MCF 10A (cell line): ENCODE measurements around the gene CREB3L2. TPM values are rescaled to one million over a fixed set of nuclear protein-coding genes. Genes with fewer than 3 reads are reported as not detected.

Experiments
- Bru-seq: library from RNA; stranded (reverse); fragments of 400-500 nt; gene quantifications from one replicate; lab custom pipeline; 2021; lab: Mats Ljungman, UMichigan
- BruChase-seq, 2 experiments: library from RNA; stranded (reverse); fragments of 400-500 nt; gene quantifications; one replicate each; lab custom pipeline; 2021; lab: Mats Ljungman, UMichigan
- BruUV-seq: library from RNA; stranded (reverse); fragments of 400-500 nt; replicated peaks from 2 replicates; lab custom pipeline; 2021; lab: Mats Ljungman, UMichigan
- CTCF ChIA-PET: fragments of 300-600 bp; sonication (Branson Sonifier 250); formaldehyde crosslinking; extraction: SDS; loops from one replicate; lab custom pipeline; 2021; ENCODE audit warnings: antibody characterized with exemption, inconsistent platforms; lab: Yijun Ruan, JAX
- POLR2A ChIA-PET: fragments of 300-600, 350-650 bp; sonication (Branson Sonifier 250); formaldehyde crosslinking; extraction: SDS; loops from one replicate; lab custom pipeline; 2020; ENCODE audit warnings: antibody characterized with exemption, inconsistent platforms; lab: Yijun Ruan, JAX
- DNase-seq: peaks from one replicate; pipeline ENCODE4 v3.0.0-alpha.2; 2018; ENCODE audit not compliant: unreplicated experiment
- H3K27ac Mint-ChIP-seq: one replicate; pipeline ENCODE4 v1.8.0; 2022; ENCODE audit warnings: mild to moderate bottlenecking, low read depth, mixed read lengths; ENCODE audit not compliant: unreplicated experiment
- H3K27me3 Mint-ChIP-seq: one replicate; pipeline ENCODE4 v1.8.0; 2022; ENCODE audit warnings: mixed read lengths; ENCODE audit not compliant: insufficient read depth, unreplicated experiment
- H3K36me3 Mint-ChIP-seq: one replicate; pipeline ENCODE4 v1.8.0; 2022; ENCODE audit warnings: mild to moderate bottlenecking, moderate library complexity, mixed read lengths; ENCODE audit not compliant: insufficient read depth, unreplicated experiment
- H3K4me1 Mint-ChIP-seq: one replicate; pipeline ENCODE4 v1.8.0; 2022; ENCODE audit warnings: mixed read lengths; ENCODE audit not compliant: insufficient read depth, unreplicated experiment
- H3K4me3 Mint-ChIP-seq: one replicate; pipeline ENCODE4 v1.8.0; 2022; ENCODE audit warnings: mild to moderate bottlenecking, moderate library complexity, mixed read lengths; ENCODE audit not compliant: unreplicated experiment
- H3K9me3 Mint-ChIP-seq: one replicate; pipeline ENCODE4 v1.8.0; 2022; ENCODE audit warnings: mixed read lengths; ENCODE audit not compliant: unreplicated experiment
- CTCF ChIP-seq: fragments of 200-600 bp; IDR thresholded peaks from one replicate; pipeline ENCODE4 v1.8.0; 2022; ENCODE audit warnings: antibody characterized with exemption, mild to moderate bottlenecking; ENCODE audit not compliant: unreplicated experiment
- intact Hi-C: fragments of 100-400 bp; cut with micrococcal nuclease; formaldehyde crosslinking; loops from 2 replicates; pipeline ENCODE4 v1.14.1; 2022
- long read RNA-seq: library from polyadenylated mRNA; stranded (forward); transcript quantifications from one replicate; pipeline ENCODE4 v2.0.0, GENCODE V29; 2022
- total RNA-seq: library from RNA; stranded (reverse); gene quantifications from 2 replicates; pipeline ENCODE4 v1.2.3, GENCODE V29; 2022

The CREB3L2 gene, protein sequence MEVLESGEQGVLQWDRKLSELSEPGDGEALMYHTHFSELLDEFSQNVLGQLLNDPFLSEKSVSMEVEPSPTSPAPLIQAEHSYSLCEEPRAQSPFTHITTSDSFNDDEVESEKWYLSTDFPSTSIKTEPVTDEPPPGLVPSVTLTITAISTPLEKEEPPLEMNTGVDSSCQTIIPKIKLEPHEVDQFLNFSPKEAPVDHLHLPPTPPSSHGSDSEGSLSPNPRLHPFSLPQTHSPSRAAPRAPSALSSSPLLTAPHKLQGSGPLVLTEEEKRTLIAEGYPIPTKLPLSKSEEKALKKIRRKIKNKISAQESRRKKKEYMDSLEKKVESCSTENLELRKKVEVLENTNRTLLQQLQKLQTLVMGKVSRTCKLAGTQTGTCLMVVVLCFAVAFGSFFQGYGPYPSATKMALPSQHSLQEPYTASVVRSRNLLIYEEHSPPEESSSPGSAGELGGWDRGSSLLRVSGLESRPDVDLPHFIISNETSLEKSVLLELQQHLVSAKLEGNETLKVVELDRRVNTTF
- total RNA-seq (74.2 and 79.4 TPM in 2 replicates), Bru-seq, nascent RNA (percentile 85 among the genes with signal in this experiment), BruChase-seq, experiment 1, labeled RNA remaining after a 6-hour chase (percentile 91 among the genes with signal in this experiment), BruChase-seq, experiment 2, labeled RNA remaining after a 2-hour chase (percentile 85 among the genes with signal in this experiment)
- long read RNA-seq, full-length matches to known transcripts: 16 of 53 reads
- long read RNA-seq, partial matches to known transcripts: 3 of 53 reads
- long read RNA-seq, other reads (novel, unspliced or antisense): 34 of 53 reads

DNA sequence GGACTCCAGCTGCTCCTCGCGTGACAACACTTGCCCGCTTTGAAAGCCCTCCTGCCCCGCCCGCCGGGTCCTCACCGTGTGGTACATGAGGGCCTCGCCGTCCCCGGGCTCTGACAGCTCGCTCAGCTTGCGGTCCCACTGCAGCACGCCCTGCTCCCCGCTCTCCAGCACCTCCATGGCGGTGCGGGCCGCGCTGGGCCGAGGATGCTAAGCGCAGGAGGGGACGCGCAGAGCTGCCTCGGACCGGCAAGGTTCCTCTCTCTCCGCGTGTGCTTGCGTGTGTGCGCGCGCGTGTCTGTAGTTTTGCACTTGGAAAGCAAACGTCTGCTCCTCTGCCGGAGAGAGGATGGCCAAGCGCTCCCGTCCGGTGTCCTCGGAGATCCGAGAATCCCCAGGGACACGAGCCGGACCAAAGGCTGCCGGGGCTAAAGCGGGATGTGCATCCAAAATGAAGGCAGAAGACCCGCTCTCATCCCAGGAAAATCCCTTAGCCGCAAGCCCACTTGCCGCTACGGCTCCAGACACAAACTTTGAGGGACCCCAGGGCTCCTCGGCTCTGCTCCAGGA is at the start of gene CREB3L2:
Gene CREB3L2 (minus strand): TSS at position 558 of the 567 bp plus-strand sequence. CDS start 381 bp downstream, at position 177.
- intact Hi-C loops: loop anchor here (5.0 kb wide), 1 partner anchor 79 kb away; no protein-coding TSS in a partner anchor
- peak; percentile 58 for DNase-seq
- peaks cover 10% of the 10 kb centered on the region for H3K36me3 Mint-ChIP-seq
- BruUV-seq: TSS peak; percentile 65
- no peaks in the 10 kb centered on the region for H3K27me3 Mint-ChIP-seq
- TF ChIP-seq CTCF: no peak
- ChIA-PET CTCF (interaction anchor here (0.5 to 15.3 kb wide), 24 partner anchors 10 to 900 kb away, joined by 3 to 563 read pairs (median 4); no protein-coding TSS in a partner anchor), POLR2A (interaction anchor here (0.6 to 5.9 kb wide), 21 partner anchors 9 to 934 kb away, joined by 3 to 59 read pairs (median 3); no protein-coding TSS in a partner anchor)
- peak within 1 kb of the TSS; percentile 62 for H3K27ac Mint-ChIP-seq
- peaks cover 23% of the 10 kb centered on the region for H3K4me1 Mint-ChIP-seq
- H3K9me3 Mint-ChIP-seq: no peaks in the 10 kb centered on the region
- H3K4me3 Mint-ChIP-seq: peak within 1 kb of the TSS; percentile 93

- no TSS peak for BruUV-seq
- Mint-ChIP-seq H3K4me1 (no peaks in the 10 kb centered on the region), H3K36me3 (no peaks in the 10 kb centered on the region), H3K9me3 (peaks cover 9% of the 10 kb centered on the region), H3K27me3 (no peaks in the 10 kb centered on the region), H3K4me3 (no peak overlapping the region), H3K27ac (no peak overlapping the region)
- TF ChIP-seq CTCF: no peak
- intact Hi-C loops: no loop called here
- ChIA-PET CTCF (no interaction called here), POLR2A (interaction anchor here (0.6 to 0.9 kb wide), 3 partner anchors 19 to 1040 kb away, joined by 3 to 4 read pairs (median 3); no protein-coding TSS in a partner anchor)
- DNase-seq: no peak
Measured at GRCh38 chr7:138049505-138050116, 47.7 kb upstream of the CREB3L2 start.

GRCh38 chr7:138047907-138048306 is 46.0 kb upstream of the CREB3L2 start:
- intact Hi-C loops: no loop called here
- POLR2A ChIA-PET: no interaction called here
- Mint-ChIP-seq H3K9me3 (peaks cover 5% of the 10 kb centered on the region), H3K27me3 (no peaks in the 10 kb centered on the region), H3K4me1 (no peaks in the 10 kb centered on the region), H3K36me3 (no peaks in the 10 kb centered on the region), H3K4me3 (no peak overlapping the region), H3K27ac (no peak overlapping the region)
- CTCF ChIA-PET: no interaction called here
- no peak for TF ChIP-seq CTCF
- DNase-seq: no peak
- BruUV-seq: no TSS peak
